Memory B cell (primary cell): Measurements from ENCODE around the gene ADH5.
"Not testable (repeated sequence)": the region's sequence is repeated elsewhere in the genome, so short reads cannot be mapped to it uniquely, and the experiment has no call there.

ENCODE experiments used
- ATAC-seq: fragments of 150-1000 bp; cut with Tn5 transposase; 2 replicates; pipeline ENCODE4 v1.10.0; 2021; ENCODE audit warnings: low read depth, mild to moderate bottlenecking, moderate library complexity
- DNase-seq, 2 donors: peaks; one replicate each; pipeline ENCODE4 v3.0.0; 2022; ENCODE audit warnings: low spot score in 2 of 2
- H3K27ac Mint-ChIP-seq: one replicate; pipeline ENCODE4 v1.8.0; 2022; ENCODE audit warnings: mild to moderate bottlenecking, moderate library complexity, mixed read lengths
- H3K27me3 Mint-ChIP-seq: one replicate; pipeline ENCODE4 v1.8.0; 2022; ENCODE audit warnings: mixed read lengths
- H3K36me3 Mint-ChIP-seq: one replicate; pipeline ENCODE4 v1.8.0; 2022; ENCODE audit warnings: mild to moderate bottlenecking, mixed read lengths
- H3K4me1 Mint-ChIP-seq: one replicate; pipeline ENCODE4 v1.8.0; 2022; ENCODE audit warnings: mixed read lengths
- H3K4me3 Mint-ChIP-seq: one replicate; pipeline ENCODE4 v1.8.0; 2022; ENCODE audit warnings: mild to moderate bottlenecking, moderate library complexity, mixed read lengths
- H3K9me3 Mint-ChIP-seq: one replicate; pipeline ENCODE4 v1.8.0; 2022; ENCODE audit warnings: mixed read lengths

The ADH5 gene

DNA sequence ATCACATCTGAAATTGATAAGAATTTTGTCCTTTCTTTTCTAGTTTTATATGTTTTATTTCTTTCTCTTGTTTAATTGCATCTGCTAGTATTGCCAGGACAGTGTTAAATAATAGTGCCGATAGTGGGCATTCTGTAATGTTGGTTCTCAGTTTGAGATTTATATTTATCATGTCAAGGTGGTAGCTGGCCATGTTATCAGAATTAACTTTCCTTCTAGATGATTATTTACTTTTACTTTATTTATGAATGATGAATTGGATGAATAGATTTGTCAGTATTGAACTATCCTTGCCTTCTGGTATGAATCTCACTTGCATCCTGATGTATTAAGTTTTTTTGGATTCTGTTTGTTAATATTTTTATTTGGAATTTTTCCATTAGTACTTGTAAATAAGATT, 50.4 kb downstream of the ADH5 start:
- no peak overlapping the region for H3K4me3 Mint-ChIP-seq
- no peaks in the 10 kb centered on the region for H3K27me3 Mint-ChIP-seq
- no peak overlapping the region for H3K27ac Mint-ChIP-seq
- peaks cover 28% of the 10 kb centered on the region for H3K36me3 Mint-ChIP-seq
- ATAC-seq = no peak
- peaks cover 4% of the 10 kb centered on the region for H3K9me3 Mint-ChIP-seq
- DNase-seq = no peak
- peaks cover 5% of the 10 kb centered on the region for H3K4me1 Mint-ChIP-seq

DNA sequence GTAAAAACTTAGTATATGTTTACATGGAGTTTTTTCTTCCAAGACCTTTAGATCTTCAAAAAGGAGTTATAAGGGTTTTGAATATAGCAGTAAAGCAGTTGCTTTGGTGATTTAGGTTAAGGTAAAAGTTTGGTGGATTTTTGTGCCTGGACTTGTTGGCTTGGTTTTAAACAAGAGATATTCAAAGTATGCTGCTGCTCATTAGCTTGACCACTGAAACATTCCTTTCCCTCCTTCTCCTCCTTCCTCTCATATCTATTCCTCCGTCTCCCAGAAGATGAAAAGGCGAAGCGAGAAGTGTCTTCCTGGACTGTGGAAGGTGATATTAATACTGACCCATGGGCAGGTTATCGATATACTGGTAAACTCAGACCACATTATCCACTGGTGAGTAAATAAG, 54.6 kb downstream of the ADH5 start:
- Mint-ChIP-seq H3K27ac (peak overlapping the region; percentile 38), H3K36me3 (peaks cover 29% of the 10 kb centered on the region)

DNA sequence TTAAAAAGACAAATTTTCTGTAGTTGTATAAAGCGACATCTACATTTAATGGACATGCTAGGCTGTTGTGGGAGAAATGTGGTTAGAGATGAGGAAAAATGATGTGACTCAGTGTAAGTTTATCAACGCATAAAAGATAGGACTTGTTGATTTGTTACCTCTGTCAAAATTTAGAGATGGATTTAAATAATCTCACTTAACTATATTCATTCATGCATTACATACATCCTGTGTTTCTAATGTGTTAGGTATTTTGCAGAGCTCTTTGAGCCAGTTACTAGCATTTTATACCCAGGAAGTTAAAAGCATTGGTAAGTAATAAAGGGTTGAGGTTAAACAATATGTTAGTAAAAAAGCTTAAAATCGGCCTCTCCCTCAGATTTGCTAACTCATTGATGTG, 58.7 kb downstream of the ADH5 start:
- H3K36me3 Mint-ChIP-seq = peaks cover 17% of the 10 kb centered on the region

More for the DNA sequence above, 54.6 kb downstream of the ADH5 start:
- Mint-ChIP-seq H3K27me3 (no peaks in the 10 kb centered on the region), H3K4me1 (peaks cover 20% of the 10 kb centered on the region), H3K4me3 (no peak overlapping the region), H3K9me3 (peaks cover 4% of the 10 kb centered on the region)
- ATAC-seq = no peak
- no peak for DNase-seq

DNA sequence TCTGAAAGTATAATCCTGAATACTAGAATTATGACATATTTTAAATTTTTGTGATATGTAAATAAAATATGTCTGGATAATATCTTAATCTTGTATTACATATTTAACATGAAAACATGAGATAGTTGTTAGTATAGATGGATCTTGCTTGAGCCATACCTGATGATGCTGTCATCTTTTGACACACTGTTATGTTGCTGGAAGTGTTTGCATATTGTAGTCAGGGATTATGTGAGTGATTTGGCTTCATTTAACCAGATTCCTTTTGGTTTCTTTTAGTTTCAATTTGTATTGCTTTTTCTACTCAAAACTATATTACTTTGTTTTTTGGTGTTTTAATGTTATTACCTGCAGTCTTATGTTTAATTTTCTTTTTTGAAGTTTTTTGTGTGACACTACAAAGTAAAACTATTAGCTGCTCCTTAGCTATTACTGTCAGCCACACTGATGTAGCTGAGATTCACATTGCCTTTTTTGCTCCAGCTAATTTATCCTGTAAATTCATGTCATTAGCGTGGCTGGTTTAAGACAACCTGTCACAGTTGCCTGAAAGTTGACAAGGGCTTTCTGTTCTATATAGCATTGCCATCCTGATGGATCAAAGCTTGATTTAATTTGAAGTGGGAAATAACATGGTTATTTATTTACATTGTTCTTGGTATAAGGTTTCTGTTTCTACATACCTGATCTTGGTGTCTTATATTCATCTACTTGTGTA, 59.4 kb downstream of the ADH5 start:
- no peak overlapping the region for H3K4me3 Mint-ChIP-seq
- no peaks in the 10 kb centered on the region for H3K9me3 Mint-ChIP-seq

More for the DNA sequence above, 58.7 kb downstream of the ADH5 start:
- H3K27me3 Mint-ChIP-seq = no peaks in the 10 kb centered on the region
- H3K4me1 Mint-ChIP-seq = peaks cover 35% of the 10 kb centered on the region
- no peak overlapping the region for H3K4me3 Mint-ChIP-seq
- peak overlapping the region; percentile 77 for H3K27ac Mint-ChIP-seq
- peak; percentile 29 for ATAC-seq
- DNase-seq = no peak
- no peaks in the 10 kb centered on the region for H3K9me3 Mint-ChIP-seq

DNA sequence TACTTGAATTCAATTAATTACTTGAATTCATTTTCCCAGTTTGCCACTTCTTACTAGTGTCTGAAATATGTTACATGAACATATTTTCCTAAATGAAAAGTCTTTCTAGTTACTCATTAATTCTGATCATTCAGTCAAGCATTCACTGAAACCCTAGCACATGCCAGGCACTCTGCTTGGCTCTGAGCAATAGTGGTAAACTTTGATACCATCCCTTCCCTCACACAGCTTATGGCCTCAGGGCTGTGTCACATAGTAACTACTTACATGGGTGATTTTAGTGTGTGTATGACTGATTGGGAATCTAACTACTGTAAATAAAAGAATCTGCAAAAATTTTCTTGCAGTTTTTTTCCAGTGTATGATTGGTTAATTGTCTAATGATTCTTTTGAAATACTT, 60.4 kb downstream of the ADH5 start:
- peaks cover 8% of the 10 kb centered on the region for H3K36me3 Mint-ChIP-seq
- H3K9me3 Mint-ChIP-seq = no peaks in the 10 kb centered on the region
- no peak overlapping the region for H3K4me3 Mint-ChIP-seq
- peaks cover 46% of the 10 kb centered on the region for H3K4me1 Mint-ChIP-seq
- no peak for DNase-seq
- H3K27ac Mint-ChIP-seq = peak overlapping the region; percentile 80
- ATAC-seq = no peak
- H3K27me3 Mint-ChIP-seq = no peaks in the 10 kb centered on the region

More for the DNA sequence above, 59.4 kb downstream of the ADH5 start:
- Mint-ChIP-seq H3K36me3 (peaks cover 11% of the 10 kb centered on the region), H3K4me1 (peaks cover 42% of the 10 kb centered on the region), H3K27me3 (no peaks in the 10 kb centered on the region), H3K27ac (peak overlapping the region; percentile 77)
- ATAC-seq = no peak
- no peak for DNase-seq

DNA sequence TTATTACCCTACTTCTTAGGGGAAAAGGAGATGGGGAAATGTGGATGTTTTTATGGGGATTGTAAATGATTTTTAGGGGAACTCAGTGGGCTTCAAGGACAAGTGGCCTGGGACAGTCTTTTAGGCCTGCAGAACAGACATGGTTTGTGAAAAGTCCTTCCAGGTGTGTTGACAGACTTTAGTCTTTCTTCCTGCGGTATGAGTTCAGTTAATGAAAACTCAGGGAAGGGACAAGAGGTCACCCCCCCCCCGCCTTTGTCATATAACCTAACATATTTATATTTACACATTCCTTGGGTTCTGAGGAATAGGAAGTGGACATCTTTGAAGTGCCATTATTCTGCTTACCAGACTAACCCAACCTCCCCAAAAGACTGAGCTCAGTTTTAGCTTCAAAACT, 61.3 kb downstream of the ADH5 start:
- H3K4me1 Mint-ChIP-seq = peaks cover 49% of the 10 kb centered on the region
- no peak overlapping the region for H3K4me3 Mint-ChIP-seq
- H3K27ac Mint-ChIP-seq = peak overlapping the region; percentile 80
- ATAC-seq (no peak), DNase-seq (no peak)
- no peaks in the 10 kb centered on the region for H3K27me3 Mint-ChIP-seq
- H3K36me3 Mint-ChIP-seq = peaks cover 8% of the 10 kb centered on the region
- H3K9me3 Mint-ChIP-seq = no peaks in the 10 kb centered on the region

DNA sequence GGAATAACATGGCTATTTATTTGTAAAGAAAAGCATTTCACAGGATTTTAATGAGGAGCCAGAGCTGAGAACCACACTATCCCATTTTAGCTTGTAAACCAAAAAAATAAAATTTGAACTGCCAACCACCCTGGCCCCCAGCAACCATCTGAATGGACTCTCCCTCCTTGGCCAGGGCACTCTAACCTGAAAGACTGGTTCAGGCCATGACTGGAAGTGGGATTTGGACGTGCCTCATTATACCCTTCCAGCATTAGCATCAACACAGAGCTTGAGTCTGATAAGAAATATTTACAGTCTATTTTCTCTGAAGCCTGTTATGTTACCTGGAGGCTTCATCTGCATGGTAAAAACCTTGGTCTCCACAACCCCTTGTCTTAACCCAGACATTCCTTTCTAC, 63.1 kb downstream of the ADH5 start:
- Mint-ChIP-seq H3K4me1 (peaks cover 50% of the 10 kb centered on the region), H3K9me3 (peaks cover 7% of the 10 kb centered on the region), H3K27ac (no peak overlapping the region), H3K36me3 (peaks cover 16% of the 10 kb centered on the region), H3K4me3 (no peak overlapping the region), H3K27me3 (no peaks in the 10 kb centered on the region)
- ATAC-seq (no peak), DNase-seq (no peak)

DNA sequence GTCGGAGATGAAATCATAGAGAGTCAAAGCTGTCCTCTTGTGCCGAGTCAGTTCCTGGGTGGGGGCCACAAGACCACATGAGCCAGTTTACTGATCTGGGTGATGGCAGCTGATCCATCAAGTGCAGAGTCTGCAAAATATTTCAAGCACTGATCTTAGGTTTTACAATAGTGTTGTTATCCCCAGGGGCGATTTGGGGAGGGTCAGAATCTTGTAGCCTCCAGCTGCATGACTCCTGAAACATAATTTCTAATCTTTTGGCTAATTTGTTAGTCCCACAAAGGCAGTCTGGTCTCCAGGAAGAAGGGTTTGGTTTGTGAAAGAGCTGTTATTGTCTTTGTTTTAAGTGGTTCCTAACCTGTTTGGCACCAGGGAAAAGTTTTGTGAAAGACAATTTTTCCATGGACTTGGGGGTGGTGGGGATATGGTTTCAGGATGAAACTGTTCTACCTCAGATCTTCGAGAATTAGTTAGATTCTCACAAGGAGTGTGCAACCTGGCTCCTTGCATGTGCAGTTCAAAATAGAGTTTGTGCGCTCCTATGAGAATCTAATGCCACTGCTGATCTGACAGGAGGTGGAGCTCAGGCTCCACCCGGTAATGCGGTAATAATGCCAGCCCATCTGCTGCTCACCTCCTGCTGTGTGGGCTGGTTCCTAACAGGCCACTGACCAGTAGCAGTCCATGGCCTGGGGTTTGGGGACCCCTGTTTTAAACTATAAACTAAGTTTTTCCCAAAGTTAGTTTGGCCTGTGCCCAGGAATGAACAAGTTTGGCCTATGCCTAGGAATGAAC, 63.9 kb downstream of the ADH5 start:
- ATAC-seq (no peak), DNase-seq (no peak)
- no peak overlapping the region for H3K4me3 Mint-ChIP-seq
- H3K36me3 Mint-ChIP-seq = peaks cover 14% of the 10 kb centered on the region
- peak overlapping the region; percentile 33 for H3K27ac Mint-ChIP-seq
- H3K27me3 Mint-ChIP-seq = no peaks in the 10 kb centered on the region
- H3K9me3 Mint-ChIP-seq = peaks cover 8% of the 10 kb centered on the region
- H3K4me1 Mint-ChIP-seq = peaks cover 44% of the 10 kb centered on the region

DNA sequence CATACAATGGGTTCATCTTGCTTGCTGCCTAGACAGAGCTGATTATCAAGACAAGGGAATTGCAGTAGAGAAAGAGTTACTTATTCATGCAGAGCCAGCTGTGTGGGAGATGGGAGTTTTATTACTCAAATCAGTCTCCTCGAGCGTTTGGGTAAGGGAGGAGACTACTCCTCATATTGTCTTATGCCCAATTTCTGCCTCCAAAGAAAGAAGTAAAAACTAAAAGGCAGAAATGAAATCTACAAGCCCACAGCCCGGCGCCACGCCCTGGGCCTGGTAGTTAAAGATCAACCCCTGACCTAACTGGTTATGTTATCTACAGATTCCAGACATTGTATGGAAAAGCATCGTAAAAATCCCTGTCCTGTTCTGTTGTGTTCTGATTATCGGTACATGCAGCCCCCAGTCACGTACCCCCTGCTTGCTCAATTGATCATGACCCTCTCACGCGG, 64.8 kb downstream of the ADH5 start:
- H3K9me3 Mint-ChIP-seq = peaks cover 12% of the 10 kb centered on the region
- H3K36me3 Mint-ChIP-seq = peaks cover 19% of the 10 kb centered on the region
- peak overlapping the region; percentile 33 for H3K27ac Mint-ChIP-seq

DNA sequence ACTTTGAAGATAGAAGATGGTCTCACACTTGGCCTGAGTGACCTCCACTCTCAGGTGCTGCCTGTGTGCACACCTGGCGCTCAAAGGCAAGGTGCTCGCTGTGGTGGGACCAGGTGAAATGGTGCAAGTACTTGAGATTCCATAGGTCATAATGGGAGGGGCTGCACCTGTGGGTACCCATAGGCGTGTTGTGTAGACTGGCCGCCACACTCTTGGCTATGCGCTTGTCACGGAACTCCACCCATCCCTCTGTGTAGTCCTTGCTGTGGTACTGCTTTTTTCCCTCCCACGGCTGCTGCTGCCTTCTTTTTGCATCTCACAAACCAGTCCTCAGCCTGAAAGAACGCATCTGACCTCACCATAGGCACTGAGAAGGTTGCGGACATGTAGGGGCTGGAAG, 66.0 kb downstream of the ADH5 start:
- H3K27me3 Mint-ChIP-seq = no peaks in the 10 kb centered on the region
- no peak overlapping the region for H3K4me3 Mint-ChIP-seq
- DNase-seq (no peak), ATAC-seq (no peak)
- peaks cover 12% of the 10 kb centered on the region for H3K9me3 Mint-ChIP-seq
- H3K36me3 Mint-ChIP-seq = peaks cover 19% of the 10 kb centered on the region
- peaks cover 40% of the 10 kb centered on the region for H3K4me1 Mint-ChIP-seq
- H3K27ac Mint-ChIP-seq = no peak overlapping the region

More for the DNA sequence above, 64.8 kb downstream of the ADH5 start:
- H3K4me1 Mint-ChIP-seq = peaks cover 40% of the 10 kb centered on the region
- H3K27me3 Mint-ChIP-seq, DNase-seq, H3K4me3 Mint-ChIP-seq, ATAC-seq: not testable (repeated sequence)

DNA sequence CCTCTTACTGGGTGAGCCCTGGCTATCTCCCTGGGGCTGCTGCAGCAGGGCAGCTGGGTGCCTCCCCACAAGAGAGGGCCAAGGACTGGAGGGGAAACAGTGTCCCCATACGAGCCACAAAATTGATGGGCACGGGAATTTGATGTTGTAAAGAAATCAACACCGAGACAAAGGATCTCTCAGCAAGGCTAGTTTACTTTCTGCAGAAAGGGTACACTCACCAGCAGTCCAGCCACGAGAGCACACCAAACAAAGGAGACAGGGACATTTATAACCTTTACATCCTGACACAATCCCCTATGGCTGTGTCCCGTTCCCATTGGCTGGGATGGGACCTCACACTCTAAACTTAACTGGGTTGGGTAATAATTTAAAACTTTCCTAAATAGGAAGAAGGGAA, 67.2 kb downstream of the ADH5 start:
- no peak for ATAC-seq
- peaks cover 19% of the 10 kb centered on the region for H3K36me3 Mint-ChIP-seq
- DNase-seq = no peak
- H3K9me3 Mint-ChIP-seq = peaks cover 12% of the 10 kb centered on the region
- no peaks in the 10 kb centered on the region for H3K27me3 Mint-ChIP-seq
- no peak overlapping the region for H3K27ac Mint-ChIP-seq
- H3K4me3 Mint-ChIP-seq = no peak overlapping the region
- peaks cover 34% of the 10 kb centered on the region for H3K4me1 Mint-ChIP-seq
